B cell (primary cell): ENCODE data around the gene SERINC5. TPM values are rescaled to one million over a fixed set of nuclear protein-coding genes. Genes with fewer than 3 reads are reported as not detected.

ENCODE experiments used
- ATAC-seq: fragments of 200-7000 bp; cut with Tn5 transposase; one replicate; pipeline ENCODE4 v1.10.0; 2021; ENCODE audit warnings: low read depth, mild to moderate bottlenecking, moderate number of reproducible peaks, moderate library complexity
- CTCF ChIA-PET: fragments of 350-600 bp; sonication (Branson Sonifier 250); formaldehyde crosslinking; loops from one replicate; lab custom pipeline; 2021; ENCODE audit warnings: antibody characterized with exemption, inconsistent platforms; lab: Charles Lee
- POLR2A ChIA-PET: fragments of 350-600 bp; sonication (Branson Sonifier 250); formaldehyde crosslinking; loops from one replicate; lab custom pipeline; 2021; ENCODE audit warnings: antibody characterized with exemption; lab: Charles Lee
- DNase-seq: peaks from one replicate; pipeline ENCODE4 v3.0.0; 2013
- H2AFZ ChIP-seq: 2 replicates; pipeline ENCODE4 v1.6.1; 2012; ENCODE audit warnings: mild to moderate bottlenecking, low read depth, low read length; ENCODE audit not compliant: insufficient read depth, poor library complexity, severe bottlenecking
- H3K27ac ChIP-seq, 2 donors: 1 replicate in 1 of 2; 2 replicates in 1 of 2; pipeline ENCODE4 v1.5.1; 2012 to 2013; ENCODE audit warnings: low read length in 2 of 2, mild to moderate bottlenecking in 2 of 2, moderate library complexity in 1 of 2
- H3K27me3 ChIP-seq, 4 experiments: fragments of 200-600 bp in 1 of 4; sonication (generic) in 1 of 4; replicated peaks in 1 of 4; 1 replicate in 2 of 4; 2 replicates in 2 of 4; pipeline versions ENCODE4 v1.6.1 to v1.7.0; 2013 to 2016; ENCODE audit warnings: low read length in 3 of 4, mild to moderate bottlenecking in 2 of 4, mixed read lengths in 1 of 4, moderate library complexity in 1 of 4; ENCODE audit not compliant: insufficient read depth in 4 of 4, control insufficient read depth in 3 of 4; ENCODE audit errors: control extremely low read depth in 1 of 4
- H3K36me3 ChIP-seq, 2 experiments: replicated peaks in 1 of 2; 1 replicate in 1 of 2; 2 replicates in 1 of 2; pipeline versions ENCODE4 v1.6.1 to v1.7.1; 2013; ENCODE audit warnings: low read length in 1 of 2; ENCODE audit not compliant: insufficient read depth in 2 of 2, control insufficient read depth in 1 of 2; ENCODE audit errors: control extremely low read depth in 1 of 2, extremely low read depth in 1 of 2
- H3K4me1 ChIP-seq, 2 donors: fragments of 200-600 bp in 1 of 2; sonication (generic) in 1 of 2; 1 replicate in 1 of 2; 2 replicates in 1 of 2; pipeline versions ENCODE4 v1.5.1 to v1.6.1; 2013 to 2017; ENCODE audit warnings: low read length in 2 of 2; ENCODE audit not compliant: control insufficient read depth in 2 of 2, insufficient read depth in 2 of 2
- H3K4me2 ChIP-seq: replicated peaks from 2 replicates; pipeline ENCODE3; 2012; ENCODE audit warnings: mild to moderate bottlenecking, low read depth, low read length; ENCODE audit not compliant: poor library complexity, severe bottlenecking
- H3K4me3 ChIP-seq, 5 experiments: fragments of 200-600 bp in 1 of 5; sonication (generic) in 1 of 5; 1 replicate in 3 of 5; 2 replicates in 2 of 5; pipeline versions ENCODE4 v1.5.1 to v1.7.0; 2011 to 2016; ENCODE audit warnings: low read length in 4 of 5, mild to moderate bottlenecking in 4 of 5, low read depth in 2 of 5, control low read depth in 1 of 5, moderate library complexity in 1 of 5; ENCODE audit not compliant: insufficient read depth in 1 of 5; ENCODE audit errors: control extremely low read depth in 1 of 5, extremely low read depth in 1 of 5
- H3K79me2 ChIP-seq: fragments of 200-600 bp; sonication (generic); one replicate; pipeline ENCODE4 v1.6.0; 2016; ENCODE audit warnings: low read length; ENCODE audit not compliant: control insufficient read depth, insufficient read depth
- H3K9ac ChIP-seq: fragments of 200-600 bp; sonication (generic); 2 replicates; pipeline ENCODE4 v1.6.1; 2017; ENCODE audit warnings: mild to moderate bottlenecking, low read length, moderate library complexity
- H3K9me3 ChIP-seq, 3 donors: one replicate each; pipeline versions ENCODE4 v1.6.1 to v1.7.1; 2013; ENCODE audit warnings: low read length in 2 of 3; ENCODE audit not compliant: control insufficient read depth in 2 of 3, insufficient read depth in 1 of 3; ENCODE audit errors: control extremely low read depth in 1 of 3
- H4K20me1 ChIP-seq: 2 replicates; pipeline ENCODE4 v1.6.0; 2012; ENCODE audit warnings: mild to moderate bottlenecking, low read length; ENCODE audit not compliant: insufficient read depth, control insufficient read depth, poor library complexity, severe bottlenecking
- H3K27ac Mint-ChIP-seq: one replicate; pipeline ENCODE4 v1.8.0; 2021; ENCODE audit warnings: mixed read lengths
- H3K27me3 Mint-ChIP-seq: one replicate; pipeline ENCODE4 v1.8.0; 2021; ENCODE audit warnings: mixed read lengths
- H3K4me1 Mint-ChIP-seq: one replicate; pipeline ENCODE4 v1.8.0; 2021; ENCODE audit warnings: mixed read lengths
- H3K4me3 Mint-ChIP-seq: one replicate; pipeline ENCODE4 v1.8.0; 2021; ENCODE audit warnings: mixed read lengths
- H3K9me3 Mint-ChIP-seq: one replicate; pipeline ENCODE4 v1.8.0; 2022; ENCODE audit warnings: mixed read lengths; ENCODE audit not compliant: insufficient read depth
- EZH2 ChIP-seq: IDR thresholded peaks from 2 replicates; pipeline ENCODE4 v1.6.1; 2012; ENCODE audit warnings: borderline replicate concordance, low read depth, mild to moderate bottlenecking, moderate library complexity, low read length; ENCODE audit not compliant: insufficient read depth, poor library complexity, severe bottlenecking
- WGBS: methylation state at CpG from one replicate; pipeline ENCODE4 v1.1.5; 2013; ENCODE audit warnings: missing lambda C conversion rate; ENCODE audit not compliant: insufficient coverage; 5-methylcytosine and 5-hydroxymethylcytosine counted together
- intact Hi-C: fragments of 100-400 bp; cut with micrococcal nuclease; formaldehyde crosslinking; loops from one replicate; pipeline ENCODE4 v1.10.0; 2022
- polyA plus RNA-seq: library from polyadenylated mRNA; depleted of rRNA; stranded (reverse); fragments of >200 nt; gene quantifications from 2 replicates; pipeline ENCODE4 v1.2.3, GENCODE V29; 2012
- total RNA-seq, 2 donors: library from RNA; stranded (reverse); fragments of 120-200 nt in 1 of 2; gene quantifications; 1 replicate in 1 of 2; 2 replicates in 1 of 2; pipeline versions ENCODE4 v1.2.3 to v1.2.4, GENCODE V29; 2013 to 2022
- TF ChIP-seq, protein P1 (sequence below): fragments of 200-600 bp; IDR thresholded peaks from one replicate; pipeline ENCODE4 v1.8.0; 2022; ENCODE audit warnings: antibody characterized with exemption, mild to moderate bottlenecking

SERINC5 gene
- total and polyA plus RNA-seq, 2 donors (not counting 1 experiment from before 2014, with no cell fraction given) = 2.4 to 9.5 TPM

DNA sequence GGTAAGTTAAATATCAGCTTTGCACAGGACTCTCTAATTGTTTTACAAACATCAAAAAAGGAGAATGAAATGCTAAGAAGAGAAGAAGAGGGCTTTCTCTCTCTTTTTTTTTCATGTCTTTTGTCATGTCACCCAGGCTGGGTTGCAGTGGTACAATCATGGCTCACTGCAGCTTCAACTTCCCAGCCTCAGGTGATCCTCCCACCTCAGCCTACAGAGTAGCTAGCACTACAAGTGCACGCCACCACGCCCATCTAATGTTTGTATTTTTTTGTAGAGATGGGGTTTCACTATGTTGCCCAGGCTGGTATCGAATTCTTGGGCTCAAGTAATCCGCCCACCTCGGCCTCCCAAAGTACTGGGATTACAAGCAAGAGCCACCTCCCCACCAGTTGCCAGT is 18.6 kb downstream of the SERINC5 start:
- no peak overlapping the region for H3K4me3 ChIP-seq
- intact Hi-C loops = no loop called here
- no peaks in the 10 kb centered on the region for H3K27me3 ChIP-seq
- H4K20me1 ChIP-seq = peaks cover 6% of the 10 kb centered on the region
- H3K9me3 ChIP-seq = peaks cover 3 to 21% (median 6%) of the 10 kb centered on the region in 3 donors
- H3K79me2 ChIP-seq = peaks cover 47% of the 10 kb centered on the region
- 100% methylated on average over 1 of the region's 5 CpGs for WGBS
- CTCF ChIA-PET = no interaction called here
- H3K4me1 ChIP-seq = peaks cover 25 to 27% of the 10 kb centered on the region in 2 donors
- no peak overlapping the region for H3K27ac ChIP-seq
- H3K9ac ChIP-seq = no peak overlapping the region
- no peak for TF ChIP-seq EZH2
- H3K4me1 Mint-ChIP-seq = peaks cover 24% of the 10 kb centered on the region
- no peak for DNase-seq
- POLR2A ChIA-PET = no interaction called here
- H3K27me3 Mint-ChIP-seq = no peaks in the 10 kb centered on the region
- H3K4me3 Mint-ChIP-seq = no peak overlapping the region
- no peak overlapping the region for H2AFZ ChIP-seq
- H3K27ac Mint-ChIP-seq = no peak overlapping the region
- no peak overlapping the region for H3K4me2 ChIP-seq
- no peaks in the 10 kb centered on the region for H3K9me3 Mint-ChIP-seq
- peaks cover 0 to 4% of the 10 kb centered on the region in 2 experiments for H3K36me3 ChIP-seq
- ATAC-seq = no peak

DNA sequence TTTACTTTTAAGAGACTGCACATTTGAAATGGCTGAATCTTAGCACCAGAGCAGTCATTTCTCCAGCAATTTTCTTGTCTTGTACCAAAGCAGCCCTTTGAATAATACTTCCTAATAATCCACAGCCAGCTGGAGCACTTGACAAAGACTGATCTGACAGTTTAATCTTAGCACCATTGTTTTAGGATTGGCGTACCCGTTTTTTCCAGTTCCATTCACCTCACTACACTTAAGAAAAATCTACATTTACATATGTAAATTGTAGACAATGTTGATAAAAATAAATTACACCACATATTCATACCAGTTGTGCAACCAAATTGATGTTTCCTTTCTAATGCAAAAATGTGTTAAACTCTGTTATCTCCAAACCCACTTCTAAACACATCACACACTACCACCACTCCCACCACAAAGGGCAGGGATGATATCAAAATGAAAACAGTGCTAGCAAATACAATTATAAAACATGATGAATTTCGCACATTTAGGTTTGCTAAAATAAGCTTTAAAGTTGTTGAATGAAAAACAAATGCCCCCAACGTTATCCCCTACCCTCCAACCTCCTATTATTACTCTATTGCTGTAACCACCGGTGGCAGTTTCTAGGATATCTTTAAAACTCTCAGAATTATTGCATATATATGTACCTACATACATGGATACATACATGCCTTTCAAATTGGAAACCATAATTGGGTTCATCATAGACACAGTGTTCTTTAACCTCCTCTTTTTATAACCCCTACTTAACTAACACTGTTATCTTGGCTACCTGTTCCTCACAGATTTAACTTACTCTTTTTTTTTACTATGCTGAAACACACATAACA is 21.5 kb downstream of the SERINC5 start:
- H3K9ac ChIP-seq = no peak overlapping the region
- H3K4me2 ChIP-seq = no peak overlapping the region
- TF ChIP-seq, protein P1, sequence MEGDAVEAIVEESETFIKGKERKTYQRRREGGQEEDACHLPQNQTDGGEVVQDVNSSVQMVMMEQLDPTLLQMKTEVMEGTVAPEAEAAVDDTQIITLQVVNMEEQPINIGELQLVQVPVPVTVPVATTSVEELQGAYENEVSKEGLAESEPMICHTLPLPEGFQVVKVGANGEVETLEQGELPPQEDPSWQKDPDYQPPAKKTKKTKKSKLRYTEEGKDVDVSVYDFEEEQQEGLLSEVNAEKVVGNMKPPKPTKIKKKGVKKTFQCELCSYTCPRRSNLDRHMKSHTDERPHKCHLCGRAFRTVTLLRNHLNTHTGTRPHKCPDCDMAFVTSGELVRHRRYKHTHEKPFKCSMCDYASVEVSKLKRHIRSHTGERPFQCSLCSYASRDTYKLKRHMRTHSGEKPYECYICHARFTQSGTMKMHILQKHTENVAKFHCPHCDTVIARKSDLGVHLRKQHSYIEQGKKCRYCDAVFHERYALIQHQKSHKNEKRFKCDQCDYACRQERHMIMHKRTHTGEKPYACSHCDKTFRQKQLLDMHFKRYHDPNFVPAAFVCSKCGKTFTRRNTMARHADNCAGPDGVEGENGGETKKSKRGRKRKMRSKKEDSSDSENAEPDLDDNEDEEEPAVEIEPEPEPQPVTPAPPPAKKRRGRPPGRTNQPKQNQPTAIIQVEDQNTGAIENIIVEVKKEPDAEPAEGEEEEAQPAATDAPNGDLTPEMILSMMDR = no peak
- no peak for TF ChIP-seq EZH2
- no peak overlapping the region for H3K4me3 ChIP-seq
- CTCF ChIA-PET = no interaction called here
- Mint-ChIP-seq H3K9me3 (no peaks in the 10 kb centered on the region), H3K4me1 (peaks cover 14% of the 10 kb centered on the region), H3K27me3 (no peaks in the 10 kb centered on the region), H3K4me3 (no peak overlapping the region), H3K27ac (no peak overlapping the region)
- no peak for DNase-seq
- no peaks in the 10 kb centered on the region for H3K36me3 ChIP-seq
- intact Hi-C loops = no loop called here
- WGBS = no CpG with 5 or more reads among the region's 5 CpGs
- no peak overlapping the region for H2AFZ ChIP-seq
- no peaks in the 10 kb centered on the region for H3K27me3 ChIP-seq
- H4K20me1 ChIP-seq = peaks cover 6% of the 10 kb centered on the region
- peaks cover 63% of the 10 kb centered on the region for H3K79me2 ChIP-seq
- no peak for ATAC-seq
- H3K4me1 ChIP-seq = peaks cover 8 to 14% of the 10 kb centered on the region in 2 donors
- no peak overlapping the region for H3K27ac ChIP-seq
- peaks cover 0 to 2% (median 0%) of the 10 kb centered on the region in 3 donors for H3K9me3 ChIP-seq
- POLR2A ChIA-PET = interaction anchor here (0.6 kb wide), 1 partner anchor 21 kb away, joined by 3 read pairs; the partner anchor contains the start of gene SERINC5
